Neural cell (in vitro differentiated cells): ENCODE results near the gene RABEP2. TPM values are rescaled to one million over a fixed set of nuclear protein-coding genes. Genes with fewer than 3 reads are reported as not detected.

Source experiments
- H2AFZ ChIP-seq: fragments of 200-600, 300-800 bp; sonication (generic), shearing (Covaris generic); 2 replicates; pipeline ENCODE4 v1.6.0; 2014; ENCODE audit warnings: low read depth, mild to moderate bottlenecking, antibody characterized with exemption, low read length, moderate library complexity
- H3F3A ChIP-seq: fragments of 200-600 bp; shearing (Covaris generic); 2 replicates; pipeline ENCODE4 v1.6.1; 2016; ENCODE audit warnings: mild to moderate bottlenecking, moderate library complexity, mixed read lengths, antibody characterized with exemption, low read length; ENCODE audit not compliant: insufficient read depth, poor library complexity, severe bottlenecking
- H3K27ac ChIP-seq: fragments of 200-600, 300-800 bp; sonication (generic), shearing (Covaris generic); 2 replicates; pipeline ENCODE4 v1.5.1; 2014; ENCODE audit warnings: mild to moderate bottlenecking, low read length, moderate library complexity
- H3K27me3 ChIP-seq: fragments of 300-800, 200-600 bp; sonication (generic), shearing (Covaris generic); 2 replicates; pipeline ENCODE4 v1.6.0; 2014; ENCODE audit warnings: mild to moderate bottlenecking, low read depth, low read length, moderate library complexity; ENCODE audit not compliant: insufficient read depth
- H3K36me3 ChIP-seq: fragments of 300-800, 200-600 bp; sonication (generic), shearing (Covaris generic); 2 replicates; pipeline ENCODE4 v1.5.1; 2014; ENCODE audit warnings: mild to moderate bottlenecking, antibody characterized with exemption, low read length, moderate library complexity; ENCODE audit not compliant: insufficient read depth
- H3K4me2 ChIP-seq: fragments of 300-800, 200-600 bp; sonication (generic), shearing (Covaris generic); 2 replicates; pipeline ENCODE4 v1.6.0; 2014; ENCODE audit warnings: mild to moderate bottlenecking, low read length
- H3K4me3 ChIP-seq: fragments of 300-800, 200-600 bp; sonication (generic), shearing (Covaris generic); 2 replicates; pipeline ENCODE4 v1.5.1; 2014; ENCODE audit warnings: mild to moderate bottlenecking, low read length, moderate library complexity
- H3K79me2 ChIP-seq: fragments of 200-600 bp; shearing (Covaris generic); replicated peaks from 2 replicates; pipeline ENCODE4 v1.6.0; 2014; ENCODE audit warnings: mild to moderate bottlenecking, low read length, moderate library complexity; ENCODE audit not compliant: insufficient read depth
- H3K9ac ChIP-seq: fragments of 300-800, 200-600 bp; sonication (generic), shearing (Covaris generic); 2 replicates; pipeline ENCODE4 v1.6.1; 2016; ENCODE audit warnings: mild to moderate bottlenecking, low read length, mixed read lengths
- H3K9me2 ChIP-seq: fragments of 200-600 bp; shearing (Covaris generic); 2 replicates; pipeline ENCODE4 v1.6.1; 2016; ENCODE audit warnings: mild to moderate bottlenecking, low read length, mixed read lengths; ENCODE audit not compliant: insufficient read depth
- H3K9me3 ChIP-seq: fragments of 200-600, 300-800 bp; sonication (generic), shearing (Covaris generic); 2 replicates; pipeline ENCODE4 v1.6.1; 2016; ENCODE audit warnings: mild to moderate bottlenecking, mixed run types, low read length, moderate library complexity, mixed read lengths
- H4K20me1 ChIP-seq: fragments of 200-600 bp; shearing (Covaris generic); 2 replicates; pipeline ENCODE4 v1.6.1; 2016; ENCODE audit warnings: mild to moderate bottlenecking, mixed run types; ENCODE audit not compliant: insufficient read depth
- CTCF ChIP-seq: fragments of 450-650 bp; IDR thresholded peaks from 2 replicates; pipeline ENCODE4 v1.5.1; 2014; ENCODE audit warnings: antibody characterized with exemption, mild to moderate bottlenecking, moderate library complexity; ENCODE audit not compliant: poor library complexity, severe bottlenecking
- EP300 ChIP-seq: fragments of 450-650 bp; conservative IDR thresholded peaks from 2 replicates; pipeline ENCODE4 v1.6.1; 2014; ENCODE audit warnings: antibody characterized with exemption, mild to moderate bottlenecking, moderate library complexity; ENCODE audit not compliant: poor library complexity, severe bottlenecking
- EZH2 ChIP-seq: fragments of 200-600, 300-800 bp; shearing (Covaris generic), sonication (generic); IDR thresholded peaks from 2 replicates; pipeline ENCODE4 v1.6.1; 2014; ENCODE audit warnings: antibody characterized with exemption, low read length, borderline replicate concordance, mild to moderate bottlenecking; ENCODE audit not compliant: insufficient read depth, poor library complexity, severe bottlenecking
- MXI1 ChIP-seq: fragments of 450-650 bp; conservative IDR thresholded peaks from 2 replicates; pipeline ENCODE4 v1.6.1; 2014; ENCODE audit warnings: antibody characterized with exemption, mild to moderate bottlenecking; ENCODE audit not compliant: poor library complexity, severe bottlenecking
- POLR2AphosphoS5 ChIP-seq: IDR thresholded peaks from 2 replicates; pipeline ENCODE4 v1.6.1; 2012
- RAD21 ChIP-seq: fragments of 450-650 bp; conservative IDR thresholded peaks from 2 replicates; pipeline ENCODE4 v1.6.1; 2014; ENCODE audit warnings: antibody characterized with exemption, mild to moderate bottlenecking, moderate library complexity
- REST ChIP-seq: IDR thresholded peaks from 2 replicates; pipeline ENCODE4 v1.6.1; 2012; ENCODE audit warnings: borderline replicate concordance
- SMC3 ChIP-seq: fragments of 450-650 bp; conservative IDR thresholded peaks from 2 replicates; pipeline ENCODE4 v1.6.1; 2014; ENCODE audit warnings: antibody characterized with exemption, mild to moderate bottlenecking, moderate library complexity; ENCODE audit not compliant: poor library complexity
- TAF1 ChIP-seq: IDR thresholded peaks from 2 replicates; pipeline ENCODE4 v1.6.1; 2012; ENCODE audit warnings: low read depth
- polyA minus RNA-seq: library from RNA; depleted of rRNA, polyadenylated mRNA; stranded (reverse); fragments of >200 nt; gene quantifications from 2 replicates; pipeline ENCODE4 v1.2.3, GENCODE V29; 2014
- polyA plus RNA-seq: library from polyadenylated mRNA; depleted of rRNA; stranded (reverse); fragments of >200 nt; gene quantifications from 2 replicates; pipeline ENCODE4 v1.2.3, GENCODE V29; 2014

RABEP2 gene
- polyA plus RNA-seq (27.5 and 28.7 TPM in 2 replicates), polyA minus RNA-seq (13.4 and 17.0 TPM in 2 replicates)

GRCh38 chr16:28924762-28925385 is at the start of gene RABEP2:
Gene RABEP2 (minus strand): TSS chr16:28925238. CDS start chr16:28925163, 75 bp downstream.
- no peaks in the 10 kb centered on the region for H3K36me3 ChIP-seq
- H3K9ac ChIP-seq, result peak within 1 kb of the TSS; percentile 87
- no peaks in the 10 kb centered on the region for H3K79me2 ChIP-seq
- peak within 1 kb of the TSS; percentile 94 for H3K4me3 ChIP-seq
- H3K27ac ChIP-seq, result peak within 1 kb of the TSS; percentile 74
- no peaks in the 10 kb centered on the region for H3K9me3 ChIP-seq
- H2AFZ ChIP-seq, result peak within 1 kb of the TSS; percentile 89
- H3F3A ChIP-seq, result no peaks in the 10 kb centered on the region
- H4K20me1 ChIP-seq, result no peaks in the 10 kb centered on the region
- H3K27me3 ChIP-seq, result no peaks in the 10 kb centered on the region
- no peaks in the 10 kb centered on the region for H3K9me2 ChIP-seq
- TF ChIP-seq POLR2AphosphoS5 (peak; percentile 86), MXI1 (peak; percentile 61), RAD21 (no peak), EZH2 (no peak), TAF1 (peak; percentile 35)
- H3K4me2 ChIP-seq, result peak within 1 kb of the TSS; percentile 50

- H2AFZ ChIP-seq, result peak within 1 kb of the TSS; percentile 91
- H3K79me2 ChIP-seq, result peaks cover 10% of the 10 kb centered on the region
Measured at GRCh38 chr16:28974437-28975157, 49.6 kb upstream of the RABEP2 start, which contains the start of gene SPNS1. Gene SPNS1 (plus strand): TSS chr16:28974778. CDS start chr16:28975152, 374 bp downstream.

More at GRCh38 chr16:28974437-28975157, 49.6 kb upstream of the RABEP2 start, which contains the start of gene SPNS1:
- Histone ChIP-seq H3K4me3 (peak within 1 kb of the TSS; percentile 80), H3K9me3 (no peaks in the 10 kb centered on the region), H3K4me2 (peak within 1 kb of the TSS; percentile 68), H4K20me1 (no peaks in the 10 kb centered on the region), H3F3A (no peaks in the 10 kb centered on the region), H3K9me2 (no peaks in the 10 kb centered on the region), H3K27ac (peak within 1 kb of the TSS; percentile 85), H3K9ac (peak within 1 kb of the TSS; percentile 79), H3K36me3 (no peaks in the 10 kb centered on the region), H3K27me3 (no peaks in the 10 kb centered on the region)
- peak; percentile 79 for TF ChIP-seq POLR2AphosphoS5
- no peak for TF ChIP-seq CTCF
- TF ChIP-seq REST, result peak; percentile 90
- TF ChIP-seq SMC3, result no peak
- peak; percentile 71 for TF ChIP-seq TAF1
- TF ChIP-seq RAD21, result no peak
- TF ChIP-seq EP300, result peak; percentile 65
- TF ChIP-seq MXI1, result peak; percentile 96
- TF ChIP-seq EZH2, result no peak
